Smooth muscle cell (in vitro differentiated cells): ENCODE measurements around the gene KCNMA1. TPM values are rescaled to one million over a fixed set of nuclear protein-coding genes. Genes with fewer than 3 reads are reported as not detected.
A peak's percentile ranks its signal among the peaks of the same experiment; 100 is the strongest.

Experiments used
- DNase-seq: peaks from one replicate; lab custom pipeline; 2025; ENCODE audit not compliant: unreplicated experiment; lab: John Stamatoyannopoulos, UW
- H2AFZ ChIP-seq: fragments of 200-600 bp; sonication (generic); 2 replicates; pipeline ENCODE4 v1.6.0; 2016; ENCODE audit warnings: antibody characterized with exemption, low read depth, mild to moderate bottlenecking
- H3F3A ChIP-seq: fragments of 200-600 bp; sonication (generic); 2 replicates; pipeline ENCODE4 v1.6.0; 2017; ENCODE audit warnings: antibody characterized with exemption, low read depth
- H3K27ac ChIP-seq: fragments of 200-600 bp; sonication (generic); 2 replicates; pipeline ENCODE4 v1.5.1; 2016; ENCODE audit warnings: low read depth, mild to moderate bottlenecking
- H3K27me3 ChIP-seq: fragments of 200-600 bp; sonication (generic); 2 replicates; pipeline ENCODE4 v1.6.1; 2016; ENCODE audit warnings: low read depth, mild to moderate bottlenecking
- H3K36me3 ChIP-seq: fragments of 200-600 bp; sonication (generic); 2 replicates; pipeline ENCODE4 v1.5.1; 2016; ENCODE audit warnings: low read depth
- H3K4me1 ChIP-seq: fragments of 200-600 bp; sonication (generic); 2 replicates; pipeline ENCODE4 v1.5.1; 2016; ENCODE audit warnings: low read depth
- H3K4me2 ChIP-seq: fragments of 200-600 bp; sonication (generic); 2 replicates; pipeline ENCODE4 v1.6.0; 2016; ENCODE audit warnings: mild to moderate bottlenecking
- H3K4me3 ChIP-seq: fragments of 200-600 bp; sonication (generic); 2 replicates; pipeline ENCODE4 v1.5.1; 2016; ENCODE audit warnings: mild to moderate bottlenecking
- H3K79me2 ChIP-seq: fragments of 200-600 bp; sonication (generic); 2 replicates; pipeline ENCODE4 v1.6.0; 2016; ENCODE audit warnings: low read depth, mild to moderate bottlenecking
- H3K9ac ChIP-seq: fragments of 200-600 bp; sonication (generic); 2 replicates; pipeline ENCODE4 v1.6.0; 2016; ENCODE audit warnings: low read depth
- H3K9me3 ChIP-seq: fragments of 200-600 bp; sonication (generic); replicated peaks from 2 replicates; pipeline ENCODE4 v1.5.1; 2016; ENCODE audit warnings: low read depth
- H4K20me1 ChIP-seq: fragments of 200-600 bp; sonication (generic); 2 replicates; pipeline ENCODE4 v1.6.0; 2016; ENCODE audit warnings: low read depth
- WGBS: methylation state at CpG from one replicate; pipeline ENCODE4 v1.1.7; 2016; ENCODE audit warnings: low lambda C conversion rate; 5-methylcytosine and 5-hydroxymethylcytosine counted together
- polyA plus RNA-seq: library from polyadenylated mRNA; unstranded; fragments of >200 nt; fragmentation: Nextera tagmentation; extraction: Ambion mirVana; gene quantifications from 2 replicates; pipeline ENCODE4 v1.2.1, GENCODE V29; 2016
- total RNA-seq: library from RNA; depleted of rRNA; stranded (reverse); fragments of >200 nt; gene quantifications from 2 replicates; pipeline ENCODE4 v1.2.3, GENCODE V29; 2014
- TF ChIP-seq, protein P1 (sequence below): fragments of 200-600 bp; sonication (generic); IDR thresholded peaks from 2 replicates; pipeline ENCODE4 v1.5.1; 2017; ENCODE audit warnings: borderline replicate concordance, mild to moderate bottlenecking, antibody characterized with exemption; ENCODE audit not compliant: insufficient read depth, poor library complexity, severe bottlenecking

KCNMA1 gene
- total and polyA plus RNA-seq, 2 experiments from 2014 or later, result 9.1 to 23.4 TPM

DNA sequence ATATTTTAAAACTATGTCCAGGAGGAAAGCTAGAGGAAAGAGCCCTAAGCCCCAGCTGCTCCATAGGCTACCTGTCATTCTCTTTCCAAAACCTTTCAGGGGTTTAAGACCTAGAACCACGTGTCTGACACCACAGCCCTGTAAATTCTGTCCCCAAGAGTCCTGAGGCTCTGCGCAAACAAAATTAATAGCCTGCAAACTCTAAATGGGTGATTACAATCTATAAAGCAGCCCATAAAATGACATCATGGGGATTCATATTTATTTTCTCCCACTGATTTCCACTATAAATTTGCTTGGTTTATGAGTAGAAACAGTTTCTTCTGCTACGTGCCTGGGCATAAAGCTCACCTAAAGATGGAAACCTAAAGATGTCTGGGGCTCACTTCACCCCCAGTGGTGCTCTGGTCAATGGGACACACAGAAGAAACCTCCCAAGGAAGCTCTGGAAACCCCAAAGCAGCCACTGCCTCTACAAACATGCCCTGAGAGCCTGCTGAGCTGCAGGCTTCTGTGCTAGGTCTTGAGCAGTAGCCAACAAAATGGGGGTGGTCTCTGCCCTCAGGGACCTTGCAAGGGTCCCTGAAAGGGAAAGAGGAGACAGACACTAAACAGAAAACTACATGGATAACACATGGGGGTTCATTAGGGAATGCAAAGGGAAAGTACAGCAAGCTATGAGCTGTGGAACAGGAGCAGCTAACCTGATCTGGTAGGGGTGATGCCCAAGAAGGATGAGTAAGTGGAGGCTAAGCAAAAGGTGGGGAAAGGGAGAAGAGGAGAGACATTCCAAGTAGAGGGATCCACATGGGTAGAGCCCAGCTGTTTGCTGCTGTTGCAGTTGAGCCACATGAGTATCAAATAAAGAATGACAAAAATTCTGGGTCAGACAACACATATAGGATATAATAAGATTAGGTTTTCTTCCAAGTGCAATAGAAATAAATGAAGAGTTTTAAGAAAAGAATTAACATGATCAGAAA lies 331.7 kb downstream of the KCNMA1 start:
- Histone ChIP-seq H3K4me3 (no peak overlapping the region), H2AFZ (no peak overlapping the region), H3K79me2 (no peaks in the 10 kb centered on the region), H3K9me3 (no peaks in the 10 kb centered on the region), H3K9ac (no peak overlapping the region), H3K4me2 (no peak overlapping the region), H3K27ac (no peak overlapping the region), H4K20me1 (no peaks in the 10 kb centered on the region), H3K27me3 (no peaks in the 10 kb centered on the region), H3F3A (peaks cover 9% of the 10 kb centered on the region), H3K36me3 (no peaks in the 10 kb centered on the region), H3K4me1 (no peaks in the 10 kb centered on the region)
- WGBS, result 75% methylated on average over 3 of the region's 3 CpGs
- DNase-seq, result no peak
- TF ChIP-seq, protein P1, sequence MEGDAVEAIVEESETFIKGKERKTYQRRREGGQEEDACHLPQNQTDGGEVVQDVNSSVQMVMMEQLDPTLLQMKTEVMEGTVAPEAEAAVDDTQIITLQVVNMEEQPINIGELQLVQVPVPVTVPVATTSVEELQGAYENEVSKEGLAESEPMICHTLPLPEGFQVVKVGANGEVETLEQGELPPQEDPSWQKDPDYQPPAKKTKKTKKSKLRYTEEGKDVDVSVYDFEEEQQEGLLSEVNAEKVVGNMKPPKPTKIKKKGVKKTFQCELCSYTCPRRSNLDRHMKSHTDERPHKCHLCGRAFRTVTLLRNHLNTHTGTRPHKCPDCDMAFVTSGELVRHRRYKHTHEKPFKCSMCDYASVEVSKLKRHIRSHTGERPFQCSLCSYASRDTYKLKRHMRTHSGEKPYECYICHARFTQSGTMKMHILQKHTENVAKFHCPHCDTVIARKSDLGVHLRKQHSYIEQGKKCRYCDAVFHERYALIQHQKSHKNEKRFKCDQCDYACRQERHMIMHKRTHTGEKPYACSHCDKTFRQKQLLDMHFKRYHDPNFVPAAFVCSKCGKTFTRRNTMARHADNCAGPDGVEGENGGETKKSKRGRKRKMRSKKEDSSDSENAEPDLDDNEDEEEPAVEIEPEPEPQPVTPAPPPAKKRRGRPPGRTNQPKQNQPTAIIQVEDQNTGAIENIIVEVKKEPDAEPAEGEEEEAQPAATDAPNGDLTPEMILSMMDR, result no peak

- no peak overlapping the region for H3K4me2 ChIP-seq
- no peak overlapping the region for H3K4me3 ChIP-seq
- H3K9ac ChIP-seq, result no peak overlapping the region
- no peaks in the 10 kb centered on the region for H3F3A ChIP-seq
- DNase-seq, result no peak
- no peaks in the 10 kb centered on the region for H3K79me2 ChIP-seq
- H3K4me1 ChIP-seq, result no peaks in the 10 kb centered on the region
- 89% methylated on average over 3 of the region's 3 CpGs for WGBS
- H3K27me3 ChIP-seq, result no peaks in the 10 kb centered on the region
- H4K20me1 ChIP-seq, result no peaks in the 10 kb centered on the region
- H2AFZ ChIP-seq, result no peak overlapping the region
- H3K36me3 ChIP-seq, result no peaks in the 10 kb centered on the region
- TF ChIP-seq, protein P1, result no peak
- no peak overlapping the region for H3K27ac ChIP-seq
- H3K9me3 ChIP-seq, result no peaks in the 10 kb centered on the region
Observed at GRCh38 chr10:77304192-77304591, 333.4 kb downstream of the KCNMA1 start.

DNA sequence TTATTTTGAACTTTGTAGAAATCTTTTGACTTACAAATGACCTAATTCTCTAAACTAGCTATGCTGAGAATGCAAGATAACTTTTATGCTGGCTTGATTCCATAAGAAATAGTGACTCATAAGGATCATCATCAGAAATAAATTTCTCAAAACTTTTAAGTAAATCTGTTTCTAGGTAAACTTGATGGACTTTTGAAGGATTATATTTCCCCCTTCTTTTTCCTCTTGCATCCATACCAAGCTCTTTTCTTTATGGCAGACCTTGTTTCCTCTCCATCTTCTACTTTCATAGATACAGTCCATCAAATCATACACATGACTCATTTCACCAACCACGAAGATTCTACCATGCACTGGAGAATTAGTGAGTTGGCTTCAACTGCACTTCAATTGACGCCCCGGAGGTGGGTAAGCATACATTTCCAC lies 336.3 kb downstream of the KCNMA1 start:
- no peak overlapping the region for H3K4me3 ChIP-seq
- H4K20me1 ChIP-seq, result no peaks in the 10 kb centered on the region
- peak overlapping the region; percentile 18 for H3K27ac ChIP-seq
- no peaks in the 10 kb centered on the region for H3K9me3 ChIP-seq
- no peaks in the 10 kb centered on the region for H3K27me3 ChIP-seq
- H2AFZ ChIP-seq, result no peak overlapping the region
- peak overlapping the region; percentile 21 for H3K4me2 ChIP-seq
- TF ChIP-seq, protein P1, result no peak
- H3K36me3 ChIP-seq, result no peaks in the 10 kb centered on the region
- no peak for DNase-seq
- no peak overlapping the region for H3K9ac ChIP-seq
- H3K4me1 ChIP-seq, result no peaks in the 10 kb centered on the region
- no peaks in the 10 kb centered on the region for H3K79me2 ChIP-seq
- no peaks in the 10 kb centered on the region for H3F3A ChIP-seq
- WGBS, result 60% methylated on average over 3 of the region's 3 CpGs
